Measurements from ENCODE around the gene TMEM181.

DNA sequence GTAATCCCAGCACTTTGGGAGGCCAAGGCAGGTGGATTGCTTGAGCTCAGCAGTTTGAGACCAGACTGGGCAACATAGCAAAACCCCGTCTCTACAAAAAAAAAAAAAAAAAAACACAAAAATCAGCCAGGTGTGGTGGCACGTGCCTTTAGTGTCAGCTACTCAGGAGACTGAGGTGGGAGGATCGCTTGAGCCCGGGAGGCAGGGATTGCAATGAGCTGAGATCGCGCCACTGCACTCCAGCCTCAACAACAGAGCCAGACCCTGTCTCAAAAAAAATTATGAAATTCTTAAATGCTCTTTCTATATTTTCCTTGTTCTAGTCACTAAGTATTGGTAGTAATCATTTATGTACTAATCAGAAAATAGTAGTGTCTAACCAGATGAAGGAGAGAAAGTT lies 120.6 kb downstream of the TMEM181 start:
- TF ChIP-seq, protein P1, sequence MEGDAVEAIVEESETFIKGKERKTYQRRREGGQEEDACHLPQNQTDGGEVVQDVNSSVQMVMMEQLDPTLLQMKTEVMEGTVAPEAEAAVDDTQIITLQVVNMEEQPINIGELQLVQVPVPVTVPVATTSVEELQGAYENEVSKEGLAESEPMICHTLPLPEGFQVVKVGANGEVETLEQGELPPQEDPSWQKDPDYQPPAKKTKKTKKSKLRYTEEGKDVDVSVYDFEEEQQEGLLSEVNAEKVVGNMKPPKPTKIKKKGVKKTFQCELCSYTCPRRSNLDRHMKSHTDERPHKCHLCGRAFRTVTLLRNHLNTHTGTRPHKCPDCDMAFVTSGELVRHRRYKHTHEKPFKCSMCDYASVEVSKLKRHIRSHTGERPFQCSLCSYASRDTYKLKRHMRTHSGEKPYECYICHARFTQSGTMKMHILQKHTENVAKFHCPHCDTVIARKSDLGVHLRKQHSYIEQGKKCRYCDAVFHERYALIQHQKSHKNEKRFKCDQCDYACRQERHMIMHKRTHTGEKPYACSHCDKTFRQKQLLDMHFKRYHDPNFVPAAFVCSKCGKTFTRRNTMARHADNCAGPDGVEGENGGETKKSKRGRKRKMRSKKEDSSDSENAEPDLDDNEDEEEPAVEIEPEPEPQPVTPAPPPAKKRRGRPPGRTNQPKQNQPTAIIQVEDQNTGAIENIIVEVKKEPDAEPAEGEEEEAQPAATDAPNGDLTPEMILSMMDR (IDR thresholded peaks at IDR 0.05; ENCODE audit: low read length): no peak
- TF ChIP-seq EZH2 (optimal IDR thresholded peaks at IDR 0.05; ENCODE audit: low read depth, low read length): no peak

Data from MM.1S (cell line).